ENCODE data around the gene C16orf46. TPM values are rescaled to one million over a fixed set of nuclear protein-coding genes. Genes with fewer than 3 reads are reported as not detected.

The C16orf46 gene
- total RNA-seq, 1 experiment from 2014 or later: 0.27 TPM

GRCh38 chr16:81029930-81030604 is 47.0 kb downstream of the C16orf46 start:
- DNase-seq (ENCODE audit: extremely low read depth, low read depth): no peak

- no peak for DNase-seq (ENCODE audit: extremely low read depth, low read depth)
These were observed 50.6 kb downstream of the C16orf46 start for GRCh38 chr16:81026429-81026828.

- no peak for DNase-seq (ENCODE audit: extremely low read depth, low read depth)
These were observed 58.5 kb downstream of the C16orf46 start for GRCh38 chr16:81018496-81018895.

GRCh38 chr16:81014672-81015071 is 62.4 kb downstream of the C16orf46 start:
- no peak for DNase-seq (ENCODE audit: extremely low read depth, low read depth)

- no peak for DNase-seq (ENCODE audit: extremely low read depth, low read depth)
These were observed 64.1 kb downstream of the C16orf46 start for GRCh38 chr16:81012974-81013373.

Small RNA genes lying within 50 kb of the gene (small RNA-seq; reads per million reads assigned to genes)
- 0 reads per million in 2 experiments for gene AC092718.3
- gene RNU6-1191P: 0 reads per million in 2 experiments

Other genes starting within 250 kb of the C16orf46 start
- 106 and 119 TPM in 2 replicates for gene CMC2, start 70.4 kb downstream of the C16orf46 start, total RNA-seq (2014; rRNA removed; shearing (Covaris generic))
- gene CENPN, start 70.0 kb downstream of the C16orf46 start, total RNA-seq (2014; rRNA removed; shearing (Covaris generic)): 73.3 and 92.6 TPM in 2 replicates
- 26.2 and 33.4 TPM in 2 replicates for gene ATMIN, start 41.4 kb downstream of the C16orf46 start, total RNA-seq (2014; rRNA removed; shearing (Covaris generic))
- 29.5 and 31.3 TPM in 2 replicates for gene GCSH, start 19.2 kb upstream of the C16orf46 start, total RNA-seq (2014; rRNA removed; shearing (Covaris generic))
- gene BCO1, start 161.5 kb upstream of the C16orf46 start, total RNA-seq (2014; rRNA removed; shearing (Covaris generic)): not detected in 2 replicates
- 7.0 and 7.5 TPM in 2 replicates for gene GAN, start 237.7 kb upstream of the C16orf46 start, total RNA-seq (2014; rRNA removed; shearing (Covaris generic))